Stimulated activated naive CD4-positive, alpha-beta T cell treated with Interleukin-2 at 50 U/mL for 16 hours (primary cell): Measurements from ENCODE around the gene MPG.

ENCODE experiments used
- DNase-seq: peaks from one replicate; lab custom pipeline; 2025; lab: John Stamatoyannopoulos, UW

Gene MPG

GRCh38 chr16:66309-67182 is 11.5 kb upstream of the MPG start:
- no peak for DNase-seq

GRCh38 chr16:67183-67791 is 10.7 kb upstream of the MPG start:
- no peak for DNase-seq

GRCh38 chr16:67884-68789 is 9.9 kb upstream of the MPG start:
- DNase-seq: no peak

- no peak for DNase-seq
Observed at GRCh38 chr16:69181-69580, 8.8 kb upstream of the MPG start.

GRCh38 chr16:71210-71539 is 6.8 kb upstream of the MPG start:
- no peak for DNase-seq

- no peak for DNase-seq
Observed at GRCh38 chr16:71540-72401, 6.3 kb upstream of the MPG start.

- DNase-seq: no peak
Observed at GRCh38 chr16:72561-73548, 5.2 kb upstream of the MPG start, which contains the start of gene RHBDF1. TSS of gene RHBDF1 (minus strand) at chr16:72631. CDS start at chr16:65015, 7,616 bp downstream.

GRCh38 chr16:74051-74746 is 3.8 kb upstream of the MPG start:
- DNase-seq: no peak

GRCh38 chr16:74747-75334 is 3.2 kb upstream of the MPG start:
- no peak for DNase-seq

- no peak for DNase-seq
Observed at GRCh38 chr16:75580-76501, 2.2 kb upstream of the MPG start.

- no peak for DNase-seq
Observed at GRCh38 chr16:76535-77272, 1.3 kb upstream of the MPG start.

- peak; percentile 22 for DNase-seq
Observed at GRCh38 chr16:77273-77806, 685 bp upstream of the MPG start.

- DNase-seq: no peak
Observed at GRCh38 chr16:78444-79150, 572 bp downstream of the MPG start.

- no peak for DNase-seq
Observed at GRCh38 chr16:79151-80054, 1.4 kb downstream of the MPG start.

- no peak for DNase-seq
Observed at GRCh38 chr16:83060-83603, 5.1 kb downstream of the MPG start.
